HepG2 (cell line): ENCODE measurements around the gene SCGB1D4. TPM values are rescaled to one million over a fixed set of nuclear protein-coding genes. Genes with fewer than 3 reads are reported as not detected.

ENCODE experiments used
- FOXA1 ChIP-seq, 2 experiments: fragments of 450-650 bp in 1 of 2; sonication (generic) in 1 of 2; formaldehyde crosslinking in 1 of 2; IDR thresholded peaks; 2 replicates each; pipeline versions ENCODE4 v1.4.0 to v1.6.1; 2016 to 2020; ENCODE audit warnings: missing genetic modification reagents in 1 of 2
- HBP1 ChIP-seq: IDR thresholded peaks from 2 replicates; pipeline ENCODE4 v1.6.1; 2016; ENCODE audit warnings: low read depth, control low read depth
- MIER2 ChIP-seq: IDR thresholded peaks from 2 replicates; pipeline ENCODE4 v1.6.1; 2016; ENCODE audit warnings: missing biosample characterization, missing genetic modification reagents
- MYC ChIP-seq: sonication (generic); formaldehyde crosslinking; IDR thresholded peaks from 2 replicates; pipeline ENCODE4 v1.9.0; 2021; ENCODE audit warnings: missing genetic modification reagents, borderline replicate concordance
- NRL ChIP-seq: sonication (generic); formaldehyde crosslinking; IDR thresholded peaks from 2 replicates; pipeline ENCODE4 v1.5.0; 2020; ENCODE audit warnings: missing genetic modification reagents, mild to moderate bottlenecking, moderate library complexity, borderline replicate concordance
- PITX1 ChIP-seq: sonication (generic); formaldehyde crosslinking; IDR thresholded peaks from 2 replicates; pipeline ENCODE4 v1.5.1; 2020; ENCODE audit warnings: mild to moderate bottlenecking, missing genetic modification reagents
- SP2 ChIP-seq: sonication (generic); formaldehyde crosslinking; IDR thresholded peaks from 2 replicates; pipeline ENCODE4 v1.5.1; 2020; ENCODE audit warnings: mild to moderate bottlenecking, missing genetic modification reagents
- ZBTB43 ChIP-seq: sonication (generic); formaldehyde crosslinking; conservative IDR thresholded peaks from 2 replicates; pipeline ENCODE4 v1.4.0; 2020; ENCODE audit warnings: missing genetic modification reagents
- ZNF337 ChIP-seq: sonication (generic); formaldehyde crosslinking; IDR thresholded peaks from 2 replicates; pipeline ENCODE4 v1.5.1; 2020; ENCODE audit warnings: missing genetic modification reagents, low read depth, mild to moderate bottlenecking, borderline replicate concordance
- ZNF574 ChIP-seq: sonication (generic); formaldehyde crosslinking; IDR thresholded peaks from 2 replicates; pipeline ENCODE4 v1.4.0; 2020; ENCODE audit warnings: missing genetic modification reagents
- ZNF616 ChIP-seq: sonication (generic); formaldehyde crosslinking; IDR thresholded peaks from 2 replicates; pipeline ENCODE4 v1.5.0; 2020; ENCODE audit warnings: low read depth, mild to moderate bottlenecking, missing genetic modification reagents
- ZSCAN9 ChIP-seq: IDR thresholded peaks from 2 replicates; pipeline ENCODE4 v1.6.1; 2016; ENCODE audit warnings: borderline replicate concordance
- polyA plus RNA-seq, 8 experiments: library from polyadenylated mRNA; depleted of rRNA in 3 of 8; stranded (reverse) in 7 of 8; unstranded in 1 of 8; fragments of >200 nt; fragmentation: Illumina TruSeq in 4 of 8; extraction: Trizol in 4 of 8; gene quantifications; 2 replicates each; pipeline versions ENCODE4 v1.2.1 to v1.2.3, GENCODE V29; 2011 to 2016; ENCODE audit warnings: low read depth in 4 of 8, missing spikeins in 1 of 8, mixed read lengths in 1 of 8; ENCODE audit not compliant: insufficient read depth in 1 of 8
- total RNA-seq, 5 experiments: library from RNA; depleted of rRNA; stranded (reverse); fragments of >200 nt; fragmentation: Illumina TruSeq; extraction: Trizol; gene quantifications; 2 replicates each; pipeline ENCODE4 v1.2.3, GENCODE V29; 2016; ENCODE audit warnings: low read depth in 1 of 5

The SCGB1D4 gene
- total and polyA plus RNA-seq, 2 of the 13 experiments (the other 11 are each of a cell fraction or from before 2014, with no cell fraction given), result not detected

GRCh38 chr11:62295504-62295903 lies 3.4 kb downstream of the SCGB1D4 start (continued):
- TF ChIP-seq NRL (CRISPR knock-in tag) (peak; percentile 31; the same call in 1 of the 2 replicates), ZNF574 (CRISPR knock-in tag) (0 out of 2 replicates have a peak, but pooled peaks have one; percentile 26), ZSCAN9 (peak; percentile 62; the same call in 1 of the 2 replicates), ZBTB43 (CRISPR knock-in tag) (0 out of 2 replicates have a peak, but pooled peaks have one; percentile 25), MIER2 (CRISPR knock-in tag) (peak; percentile 96), PITX1 (CRISPR knock-in tag) (no peak), ZNF337 (no peak), HBP1 (CRISPR knock-in tag) (peak; percentile 73; the same call in 1 of the 2 replicates), ZNF616 (CRISPR knock-in tag) (no peak), FOXA1 (IDR thresholded peaks at IDR 0.05) (no peak), FOXA1 (CRISPR knock-in tag; IDR thresholded peaks at IDR 0.05) (no peak), MYC (CRISPR knock-in tag) (0 out of 2 replicates have a peak, but pooled peaks have one; percentile 20), SP2 (CRISPR knock-in tag) (no peak)
